ENCODE measurements around the gene RAD23B. TPM values are rescaled to one million over a fixed set of nuclear protein-coding genes. Genes with fewer than 3 reads are reported as not detected.

The RAD23B gene
- polyA plus RNA-seq, 3 donors, result 21.6 to 50.0 (median 24.7) TPM

DNA sequence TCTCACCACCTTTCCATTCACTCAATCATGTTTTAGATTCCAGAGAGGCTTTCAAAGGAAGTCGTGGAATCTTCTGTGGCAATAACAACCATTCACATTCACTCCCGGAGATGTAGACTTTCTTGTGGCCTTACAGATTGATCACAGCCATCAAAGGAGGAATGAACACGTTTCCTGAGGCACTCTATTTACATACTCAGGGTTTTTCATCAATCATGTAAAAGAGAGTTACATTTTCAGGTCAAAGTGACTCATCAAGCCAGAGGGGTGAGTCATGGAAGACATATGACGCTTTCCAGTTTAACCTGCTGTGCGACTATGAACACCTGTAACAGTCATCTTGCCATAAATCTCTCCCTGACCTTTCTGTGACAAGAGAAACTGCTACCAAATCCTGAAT is 39.3 kb upstream of the RAD23B start:
- Histone ChIP-seq H3K4me2 (replicated peaks; ENCODE audit: extremely low read depth, low read length, poor library complexity, severe bottlenecking) (no peak overlapping the region), H3K4me1 (ENCODE audit: control insufficient read depth in 1 of 2, insufficient read depth in 2 of 2, low read length in 2 of 2) (no peaks in the 10 kb centered on the region), H3K27me3 (ENCODE audit: control insufficient read depth in 2 of 2, insufficient read depth in 2 of 2, low read length in 2 of 2) (no peaks in the 10 kb centered on the region), H3K4me3 (replicated peaks in 1 of 3; ENCODE audit: low read depth in 2 of 3, low read length in 3 of 3) (no peak overlapping the region), H3K9ac (ENCODE audit: insufficient read depth, low read length, poor library complexity, severe bottlenecking) (no peak overlapping the region), H3K9me3 (replicated peaks in 1 of 2; ENCODE audit: control insufficient read depth in 1 of 2, insufficient read depth in 1 of 2, low read length in 2 of 2) (no peaks in the 10 kb centered on the region), H3K36me3 (replicated peaks in 1 of 2; ENCODE audit: control insufficient read depth in 1 of 2, insufficient read depth in 2 of 2, low read length in 2 of 2) (no peaks in the 10 kb centered on the region), H2AFZ (ENCODE audit: insufficient read depth, low read depth, low read length, poor library complexity, severe bottlenecking) (no peak overlapping the region), H3K27ac (ENCODE audit: low read depth in 1 of 2, low read length in 2 of 2) (no peak overlapping the region), H4K20me1 (ENCODE audit: insufficient read depth, low read length) (no peaks in the 10 kb centered on the region), H3K79me2 (ENCODE audit: insufficient read depth, low read length) (no peaks in the 10 kb centered on the region)
- TF ChIP-seq, protein P1, sequence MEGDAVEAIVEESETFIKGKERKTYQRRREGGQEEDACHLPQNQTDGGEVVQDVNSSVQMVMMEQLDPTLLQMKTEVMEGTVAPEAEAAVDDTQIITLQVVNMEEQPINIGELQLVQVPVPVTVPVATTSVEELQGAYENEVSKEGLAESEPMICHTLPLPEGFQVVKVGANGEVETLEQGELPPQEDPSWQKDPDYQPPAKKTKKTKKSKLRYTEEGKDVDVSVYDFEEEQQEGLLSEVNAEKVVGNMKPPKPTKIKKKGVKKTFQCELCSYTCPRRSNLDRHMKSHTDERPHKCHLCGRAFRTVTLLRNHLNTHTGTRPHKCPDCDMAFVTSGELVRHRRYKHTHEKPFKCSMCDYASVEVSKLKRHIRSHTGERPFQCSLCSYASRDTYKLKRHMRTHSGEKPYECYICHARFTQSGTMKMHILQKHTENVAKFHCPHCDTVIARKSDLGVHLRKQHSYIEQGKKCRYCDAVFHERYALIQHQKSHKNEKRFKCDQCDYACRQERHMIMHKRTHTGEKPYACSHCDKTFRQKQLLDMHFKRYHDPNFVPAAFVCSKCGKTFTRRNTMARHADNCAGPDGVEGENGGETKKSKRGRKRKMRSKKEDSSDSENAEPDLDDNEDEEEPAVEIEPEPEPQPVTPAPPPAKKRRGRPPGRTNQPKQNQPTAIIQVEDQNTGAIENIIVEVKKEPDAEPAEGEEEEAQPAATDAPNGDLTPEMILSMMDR (IDR thresholded peaks at IDR 0.05), result peak; percentile 4
- intact Hi-C loops (cut with micrococcal nuclease), result no loop called here
- WGBS (ENCODE audit: insufficient coverage), result 40% methylated on average over 1 of the region's 5 CpGs
- no peak for DNase-seq
- no peak overlapping the region for H3K27ac Mint-ChIP-seq
- no peaks in the 10 kb centered on the region for H3K4me1 Mint-ChIP-seq
- peaks cover 0 to 3% (median 0%) of the 10 kb centered on the region in 7 donors for H3K9me3 Mint-ChIP-seq
- no peak overlapping the region for H3K4me3 Mint-ChIP-seq
- no peaks in the 10 kb centered on the region for H3K36me3 Mint-ChIP-seq
- peaks cover 4 to 9% (median 8%) of the 10 kb centered on the region in 3 donors for H3K27me3 Mint-ChIP-seq (ENCODE audit: low read depth in 3 of 3)

DNA sequence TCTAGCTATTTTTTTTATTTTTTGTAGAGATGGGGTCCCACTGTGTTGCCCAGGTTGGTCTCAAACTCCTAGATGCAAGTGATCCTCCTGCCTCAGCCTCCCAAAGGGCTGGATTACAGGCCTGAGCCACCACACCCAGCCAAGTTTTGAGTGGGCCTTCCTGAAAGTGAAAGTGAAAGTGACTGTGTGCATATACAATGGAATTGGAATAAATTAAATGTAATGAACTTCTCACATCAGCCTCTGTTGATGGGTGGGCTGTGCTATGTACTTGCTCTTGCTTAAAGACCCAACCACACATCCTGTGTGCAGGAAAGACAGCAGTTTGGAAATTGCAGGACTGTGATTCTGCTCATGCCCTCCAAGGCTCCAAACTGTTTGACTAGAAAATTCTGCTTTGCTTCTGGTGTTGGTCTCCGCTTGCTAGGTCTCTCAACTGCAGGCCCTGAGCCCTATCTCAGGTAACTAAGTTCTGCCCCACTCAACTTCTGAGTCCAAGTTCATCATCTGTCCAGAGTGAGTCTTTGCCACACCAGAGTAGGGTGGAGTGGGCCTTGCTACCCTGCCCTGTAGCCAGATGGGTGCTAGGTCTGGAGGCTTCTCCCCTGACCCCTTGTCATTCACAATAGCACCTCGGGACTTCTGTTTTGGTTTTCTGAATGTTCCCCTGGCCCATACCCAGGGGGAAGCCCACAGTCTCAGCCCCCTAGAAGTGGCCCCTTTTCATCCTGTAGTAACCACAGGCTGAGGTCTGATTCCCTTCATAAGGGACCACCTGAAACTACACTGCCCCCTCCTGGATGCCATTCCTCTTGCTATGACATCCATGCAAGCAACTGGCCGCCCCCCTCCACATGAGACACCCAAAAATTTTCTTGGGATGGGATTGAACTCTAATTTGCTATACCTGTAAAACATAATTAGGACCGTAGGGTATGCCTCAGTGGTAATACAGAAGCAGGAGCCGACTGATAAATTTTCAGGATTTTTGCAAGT is 36.5 kb upstream of the RAD23B start:
- no peaks in the 10 kb centered on the region for H3K9me3 ChIP-seq (replicated peaks in 1 of 2; ENCODE audit: control insufficient read depth in 1 of 2, insufficient read depth in 1 of 2, low read length in 2 of 2)
- no peak overlapping the region for H3K4me3 ChIP-seq (replicated peaks in 1 of 3; ENCODE audit: low read depth in 2 of 3, low read length in 3 of 3)
- no peak overlapping the region for H3K27ac ChIP-seq (ENCODE audit: low read depth in 1 of 2, low read length in 2 of 2)
- H3K36me3 Mint-ChIP-seq, result no peaks in the 10 kb centered on the region
- H3K4me1 Mint-ChIP-seq, result no peaks in the 10 kb centered on the region
- no peaks in the 10 kb centered on the region for H4K20me1 ChIP-seq (ENCODE audit: insufficient read depth, low read length)
- TF ChIP-seq, protein P1 (IDR thresholded peaks at IDR 0.05), result no peak
- H3K4me3 Mint-ChIP-seq, result no peak overlapping the region
- no peak overlapping the region for H3K4me2 ChIP-seq (replicated peaks; ENCODE audit: extremely low read depth, low read length, poor library complexity, severe bottlenecking)
- 100% methylated on average over 1 of the region's 5 CpGs for WGBS (ENCODE audit: insufficient coverage)
- no peaks in the 10 kb centered on the region for H3K36me3 ChIP-seq (replicated peaks in 1 of 2; ENCODE audit: control insufficient read depth in 1 of 2, insufficient read depth in 2 of 2, low read length in 2 of 2)
- H3K4me1 ChIP-seq (ENCODE audit: control insufficient read depth in 1 of 2, insufficient read depth in 2 of 2, low read length in 2 of 2), result no peaks in the 10 kb centered on the region
- H3K9ac ChIP-seq (ENCODE audit: insufficient read depth, low read length, poor library complexity, severe bottlenecking), result no peak overlapping the region
- no peak for DNase-seq
- peak overlapping the region; percentile 11 for H2AFZ ChIP-seq (ENCODE audit: insufficient read depth, low read depth, low read length, poor library complexity, severe bottlenecking)
- intact Hi-C loops (cut with micrococcal nuclease), result no loop called here
- peak overlapping the region in 1 of 7 donors; percentile 43 for H3K27ac Mint-ChIP-seq
- no peaks in the 10 kb centered on the region for H3K79me2 ChIP-seq (ENCODE audit: insufficient read depth, low read length)
- H3K27me3 Mint-ChIP-seq (ENCODE audit: low read depth in 3 of 3), result peaks cover 5 to 13% (median 6%) of the 10 kb centered on the region in 3 donors
- H3K27me3 ChIP-seq (ENCODE audit: control insufficient read depth in 2 of 2, insufficient read depth in 2 of 2, low read length in 2 of 2), result peaks cover 2 to 3% of the 10 kb centered on the region in 2 donors
- peaks cover 0 to 6% (median 0%) of the 10 kb centered on the region in 7 donors for H3K9me3 Mint-ChIP-seq

Data from CD14-positive monocyte (primary cell).